AG09309 (cell line): ENCODE measurements around the gene ABCB11.
"Not testable (repeated sequence)": the region's sequence is repeated elsewhere in the genome, so short reads cannot be mapped to it uniquely, and the experiment has no call there.

Experiments used
- DNase-seq: peaks from one replicate; pipeline ENCODE4 v3.0.0-alpha.2; 2010; ENCODE audit warnings: low read depth
- H3K4me3 ChIP-seq: 2 replicates; pipeline ENCODE4 v1.5.1; 2011; ENCODE audit warnings: mild to moderate bottlenecking, low read depth, low read length, moderate library complexity; ENCODE audit not compliant: control insufficient read depth
- CTCF ChIP-seq: IDR thresholded peaks from 2 replicates; pipeline ENCODE4 v1.5.1; 2011; ENCODE audit warnings: mild to moderate bottlenecking, low read depth, low read length, inconsistent platforms; ENCODE audit not compliant: insufficient read depth, control insufficient read depth; ENCODE audit errors: missing control alignments

Gene ABCB11

GRCh38 chr2:168939918-168940317 is 91.2 kb downstream of the ABCB11 start:
- no peak overlapping the region for H3K4me3 ChIP-seq
- no peak for TF ChIP-seq CTCF
- no peak for DNase-seq

- H3K4me3 ChIP-seq: no peak overlapping the region
- TF ChIP-seq CTCF: no peak
- no peak for DNase-seq
Measured at GRCh38 chr2:168939061-168939460, 92.1 kb downstream of the ABCB11 start.

- TF ChIP-seq CTCF: no peak
- no peak overlapping the region for H3K4me3 ChIP-seq
- DNase-seq: peak; percentile 79
Measured at GRCh38 chr2:168935810-168936581, 95.1 kb downstream of the ABCB11 start.

- peak; percentile 14 for DNase-seq
- no peak for TF ChIP-seq CTCF
Measured at GRCh38 chr2:168934826-168935225, 96.3 kb downstream of the ABCB11 start.

GRCh38 chr2:168932174-168932573 is 99.0 kb downstream of the ABCB11 start:
- H3K4me3 ChIP-seq, DNase-seq: not testable (repeated sequence)

More at GRCh38 chr2:168934826-168935225, 96.3 kb downstream of the ABCB11 start:
- H3K4me3 ChIP-seq: no peak overlapping the region

- no peak for DNase-seq
- TF ChIP-seq CTCF: no peak
- no peak overlapping the region for H3K4me3 ChIP-seq
Measured at GRCh38 chr2:168930242-168930641, 100.9 kb downstream of the ABCB11 start.

- no peak for DNase-seq
- no peak overlapping the region for H3K4me3 ChIP-seq
- TF ChIP-seq CTCF: no peak
Measured at GRCh38 chr2:168929031-168929430, 102.1 kb downstream of the ABCB11 start.
